HepG2 (cell line): Measurements from ENCODE around the gene ARFGAP1. TPM values are rescaled to one million over a fixed set of nuclear protein-coding genes. Genes with fewer than 3 reads are reported as not detected.
A peak's percentile ranks its signal among the peaks of the same experiment; 100 is the strongest.

ENCODE experiments used
- AGO1 ChIP-seq: fragments of 200-400 bp; formaldehyde crosslinking; IDR thresholded peaks from 2 replicates; pipeline ENCODE4 v1.6.1; 2017; ENCODE audit warnings: mild to moderate bottlenecking, low read depth, low read length, moderate library complexity; ENCODE audit not compliant: poor library complexity, severe bottlenecking
- BORCS8-MEF2B ChIP-seq: sonication (generic); formaldehyde crosslinking; IDR thresholded peaks from 2 replicates; pipeline ENCODE4 v1.8.0; 2022; ENCODE audit warnings: mild to moderate bottlenecking, missing genetic modification reagents
- CENPT ChIP-seq: sonication (generic); formaldehyde crosslinking; IDR thresholded peaks from 2 replicates; pipeline ENCODE4 v1.8.0; 2022; ENCODE audit warnings: low read depth, mild to moderate bottlenecking, moderate library complexity, missing genetic modification reagents
- EED ChIP-seq: sonication (generic); formaldehyde crosslinking; IDR thresholded peaks from 2 replicates; pipeline ENCODE4 v1.5.0; 2020; ENCODE audit warnings: mild to moderate bottlenecking, missing genetic modification reagents
- HNF4G ChIP-seq, 2 experiments: sonication (generic) in 1 of 2; formaldehyde crosslinking in 1 of 2; IDR thresholded peaks; 2 replicates each; pipeline versions ENCODE4 v1.4.0 to v1.6.1; 2011 to 2020; ENCODE audit warnings: borderline replicate concordance in 2 of 2, low read depth in 2 of 2, mild to moderate bottlenecking in 2 of 2, low read length in 1 of 2, missing genetic modification reagents in 1 of 2, moderate library complexity in 1 of 2
- HNRNPH1 ChIP-seq: fragments of 200-400 bp; formaldehyde crosslinking; optimal IDR thresholded peaks from 2 replicates; pipeline ENCODE3; 2017; ENCODE audit warnings: mild to moderate bottlenecking, low read depth, low read length
- HNRNPL ChIP-seq: fragments of 200-400 bp; formaldehyde crosslinking; IDR thresholded peaks from 2 replicates; pipeline ENCODE4 v1.6.1; 2017; ENCODE audit warnings: mild to moderate bottlenecking, low read depth, low read length
- KDM2A ChIP-seq: sonication (generic); formaldehyde crosslinking; IDR thresholded peaks from 2 replicates; pipeline ENCODE4 v1.4.0; 2020; ENCODE audit warnings: low read depth, missing genetic modification reagents, borderline replicate concordance
- POLR2A ChIP-seq, 2 experiments: IDR thresholded peaks; 2 replicates each; pipeline ENCODE4 v1.6.1; 2011; ENCODE audit warnings: low read depth in 2 of 2, low read length in 2 of 2, mild to moderate bottlenecking in 1 of 2, moderate library complexity in 1 of 2; ENCODE audit not compliant: insufficient read depth in 1 of 2
- PTBP1 ChIP-seq: fragments of 200-400 bp; formaldehyde crosslinking; IDR thresholded peaks from 2 replicates; pipeline ENCODE4 v1.6.1; 2018; ENCODE audit warnings: low read length, low read depth; ENCODE audit not compliant: poor library complexity, severe bottlenecking
- TBX2 ChIP-seq: sonication (generic); formaldehyde crosslinking; IDR thresholded peaks from 2 replicates; pipeline ENCODE4 v1.5.0; 2020; ENCODE audit warnings: missing genetic modification reagents, mild to moderate bottlenecking, borderline replicate concordance
- TCF12 ChIP-seq, 2 experiments: fragments of 450-650 bp in 1 of 2; sonication (generic) in 1 of 2; formaldehyde crosslinking in 1 of 2; IDR thresholded peaks; 2 replicates each; pipeline versions ENCODE4 v1.6.1 to v1.8.0; 2017 to 2022; ENCODE audit warnings: antibody characterized with exemption in 1 of 2, mild to moderate bottlenecking in 1 of 2, missing genetic modification reagents in 1 of 2, moderate library complexity in 1 of 2
- ZNF225 ChIP-seq: sonication (generic); formaldehyde crosslinking; IDR thresholded peaks from 2 replicates; pipeline ENCODE4 v1.4.0; 2020; ENCODE audit warnings: mild to moderate bottlenecking, missing genetic modification reagents
- ZNF333 ChIP-seq: sonication (generic); formaldehyde crosslinking; IDR thresholded peaks from 2 replicates; pipeline ENCODE4 v1.4.0; 2020; ENCODE audit warnings: mild to moderate bottlenecking, missing genetic modification reagents, borderline replicate concordance
- ZNF570 ChIP-seq: sonication (generic); formaldehyde crosslinking; IDR thresholded peaks from 2 replicates; pipeline ENCODE4 v1.4.0; 2020; ENCODE audit warnings: mild to moderate bottlenecking, missing genetic modification reagents, borderline replicate concordance
- polyA plus RNA-seq, 8 experiments: library from polyadenylated mRNA; depleted of rRNA in 3 of 8; stranded (reverse) in 7 of 8; unstranded in 1 of 8; fragments of >200 nt; fragmentation: Illumina TruSeq in 4 of 8; extraction: Trizol in 4 of 8; gene quantifications; 2 replicates each; pipeline versions ENCODE4 v1.2.1 to v1.2.3, GENCODE V29; 2011 to 2016; ENCODE audit warnings: low read depth in 4 of 8, missing spikeins in 1 of 8, mixed read lengths in 1 of 8; ENCODE audit not compliant: insufficient read depth in 1 of 8
- total RNA-seq, 5 experiments: library from RNA; depleted of rRNA; stranded (reverse); fragments of >200 nt; fragmentation: Illumina TruSeq; extraction: Trizol; gene quantifications; 2 replicates each; pipeline ENCODE4 v1.2.3, GENCODE V29; 2016; ENCODE audit warnings: low read depth in 1 of 5
- TF ChIP-seq, protein P1 (sequence below): sonication (generic); formaldehyde crosslinking; IDR thresholded peaks from 2 replicates; pipeline ENCODE4 v1.5.0; 2020; ENCODE audit warnings: mild to moderate bottlenecking, missing genetic modification reagents
- TF ChIP-seq, protein P2 (sequence below): sonication (generic); formaldehyde crosslinking; IDR thresholded peaks from 2 replicates; pipeline ENCODE4 v1.4.0; 2020; ENCODE audit warnings: missing genetic modification reagents, mild to moderate bottlenecking, borderline replicate concordance
- TF ChIP-seq, protein P3 (sequence below): sonication (generic); formaldehyde crosslinking; IDR thresholded peaks from 2 replicates; pipeline ENCODE4 v1.4.0; 2020; ENCODE audit warnings: mild to moderate bottlenecking, missing genetic modification reagents

Gene ARFGAP1
- total and polyA plus RNA-seq, 2 of the 13 experiments (the other 11 are each of a cell fraction or from before 2014, with no cell fraction given), result 132 TPM

DNA sequence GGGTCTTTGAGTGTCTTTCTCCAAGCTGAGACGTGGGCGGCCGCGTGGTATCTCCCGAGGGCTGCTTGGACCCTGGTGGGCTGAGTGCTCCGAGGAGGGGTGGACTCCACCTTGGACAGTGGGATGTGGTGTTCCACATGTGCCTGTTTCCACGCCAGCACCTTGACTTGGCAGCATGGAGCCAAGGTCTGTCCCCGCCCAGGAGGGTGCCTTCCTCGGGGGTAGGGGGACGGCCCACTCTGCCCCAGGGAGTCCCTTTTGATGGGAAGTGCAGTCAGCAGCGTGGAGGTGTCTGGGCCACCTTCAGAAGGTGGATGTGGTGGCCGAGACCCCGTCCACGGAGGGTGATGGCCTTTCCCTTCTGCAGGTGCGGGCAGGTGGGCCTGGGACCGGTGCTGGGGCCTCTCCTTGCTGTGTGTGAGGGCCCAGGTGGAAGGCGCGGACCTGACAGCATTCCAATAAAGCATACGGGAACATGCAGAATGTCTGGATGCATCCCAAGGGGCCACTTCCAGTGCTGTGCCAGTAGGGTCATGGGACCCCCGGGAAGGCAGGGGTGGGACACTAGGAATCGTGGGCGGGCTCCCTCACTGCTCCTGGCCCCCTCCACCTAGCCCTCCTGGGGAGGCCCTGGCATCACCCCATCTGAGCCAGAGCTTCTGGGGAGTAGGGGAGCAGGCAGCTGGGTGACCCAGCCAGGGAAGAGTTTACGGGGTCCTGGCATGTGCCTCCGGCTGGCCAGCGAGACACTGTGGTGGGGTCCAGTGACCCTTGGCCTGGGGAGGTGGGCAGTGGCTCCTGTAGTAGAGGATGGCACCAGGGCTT is 16.9 kb downstream of the ARFGAP1 start (continued):
- TF ChIP-seq, protein P1, sequence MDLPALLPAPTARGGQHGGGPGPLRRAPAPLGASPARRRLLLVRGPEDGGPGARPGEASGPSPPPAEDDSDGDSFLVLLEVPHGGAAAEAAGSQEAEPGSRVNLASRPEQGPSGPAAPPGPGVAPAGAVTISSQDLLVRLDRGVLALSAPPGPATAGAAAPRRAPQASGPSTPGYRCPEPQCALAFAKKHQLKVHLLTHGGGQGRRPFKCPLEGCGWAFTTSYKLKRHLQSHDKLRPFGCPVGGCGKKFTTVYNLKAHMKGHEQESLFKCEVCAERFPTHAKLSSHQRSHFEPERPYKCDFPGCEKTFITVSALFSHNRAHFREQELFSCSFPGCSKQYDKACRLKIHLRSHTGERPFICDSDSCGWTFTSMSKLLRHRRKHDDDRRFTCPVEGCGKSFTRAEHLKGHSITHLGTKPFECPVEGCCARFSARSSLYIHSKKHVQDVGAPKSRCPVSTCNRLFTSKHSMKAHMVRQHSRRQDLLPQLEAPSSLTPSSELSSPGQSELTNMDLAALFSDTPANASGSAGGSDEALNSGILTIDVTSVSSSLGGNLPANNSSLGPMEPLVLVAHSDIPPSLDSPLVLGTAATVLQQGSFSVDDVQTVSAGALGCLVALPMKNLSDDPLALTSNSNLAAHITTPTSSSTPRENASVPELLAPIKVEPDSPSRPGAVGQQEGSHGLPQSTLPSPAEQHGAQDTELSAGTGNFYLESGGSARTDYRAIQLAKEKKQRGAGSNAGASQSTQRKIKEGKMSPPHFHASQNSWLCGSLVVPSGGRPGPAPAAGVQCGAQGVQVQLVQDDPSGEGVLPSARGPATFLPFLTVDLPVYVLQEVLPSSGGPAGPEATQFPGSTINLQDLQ, result no peak
- TF ChIP-seq PTBP1 (no peak), TBX2 (CRISPR knock-in tag) (peak; percentile 33; the same call in 1 of the 2 replicates), BORCS8-MEF2B (no peak; the same call in 1 of the 2 replicates), EED (CRISPR knock-in tag) (0 out of 2 replicates have a peak, but pooled peaks have one; percentile 47), HNRNPH1 (no peak), TCF12 (IDR thresholded peaks at IDR 0.05) (no peak), TCF12 (CRISPR knock-in tag; IDR thresholded peaks at IDR 0.05) (no peak), POLR2A (IDR thresholded peaks at IDR 0.05; ENCODE audit: insufficient read depth in 1 of 2, low read depth in 2 of 2, low read length in 2 of 2) (peak; percentile 7 to 32; a peak in 2 of 4 replicates), KDM2A (CRISPR knock-in tag) (peak; percentile 23; the same call in 1 of the 2 replicates), CENPT (CRISPR knock-in tag) (no peak), ZNF570 (CRISPR knock-in tag) (no peak), HNRNPL (0 out of 2 replicates have a peak, but pooled peaks have one; percentile 22), ZNF225 (CRISPR knock-in tag) (no peak), AGO1 (peak; percentile 4), HNF4G (IDR thresholded peaks at IDR 0.05; ENCODE audit: borderline replicate concordance, low read depth, low read length) (no peak), HNF4G (CRISPR knock-in tag; IDR thresholded peaks at IDR 0.05; ENCODE audit: borderline replicate concordance, low read depth) (no peak), ZNF333 (CRISPR knock-in tag) (no peak)
- TF ChIP-seq, protein P2, sequence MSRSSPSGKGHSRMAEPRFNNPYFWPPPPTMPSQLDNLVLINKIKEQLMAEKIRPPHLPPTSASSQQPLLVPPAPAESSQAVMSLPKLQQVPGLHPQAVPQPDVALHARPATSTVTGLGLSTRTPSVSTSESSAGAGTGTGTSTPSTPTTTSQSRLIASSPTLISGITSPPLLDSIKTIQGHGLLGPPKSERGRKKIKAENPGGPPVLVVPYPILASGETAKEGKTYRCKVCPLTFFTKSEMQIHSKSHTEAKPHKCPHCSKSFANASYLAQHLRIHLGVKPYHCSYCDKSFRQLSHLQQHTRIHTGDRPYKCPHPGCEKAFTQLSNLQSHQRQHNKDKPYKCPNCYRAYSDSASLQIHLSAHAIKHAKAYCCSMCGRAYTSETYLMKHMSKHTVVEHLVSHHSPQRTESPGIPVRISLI (CRISPR knock-in tag), result no peak
- TF ChIP-seq, protein P3, sequence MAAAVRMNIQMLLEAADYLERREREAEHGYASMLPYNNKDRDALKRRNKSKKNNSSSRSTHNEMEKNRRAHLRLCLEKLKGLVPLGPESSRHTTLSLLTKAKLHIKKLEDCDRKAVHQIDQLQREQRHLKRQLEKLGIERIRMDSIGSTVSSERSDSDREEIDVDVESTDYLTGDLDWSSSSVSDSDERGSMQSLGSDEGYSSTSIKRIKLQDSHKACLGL (CRISPR knock-in tag), result peak; percentile 20; the same call in 1 of the 2 replicates
